ENCODE results near the gene HOXA11.

DNA sequence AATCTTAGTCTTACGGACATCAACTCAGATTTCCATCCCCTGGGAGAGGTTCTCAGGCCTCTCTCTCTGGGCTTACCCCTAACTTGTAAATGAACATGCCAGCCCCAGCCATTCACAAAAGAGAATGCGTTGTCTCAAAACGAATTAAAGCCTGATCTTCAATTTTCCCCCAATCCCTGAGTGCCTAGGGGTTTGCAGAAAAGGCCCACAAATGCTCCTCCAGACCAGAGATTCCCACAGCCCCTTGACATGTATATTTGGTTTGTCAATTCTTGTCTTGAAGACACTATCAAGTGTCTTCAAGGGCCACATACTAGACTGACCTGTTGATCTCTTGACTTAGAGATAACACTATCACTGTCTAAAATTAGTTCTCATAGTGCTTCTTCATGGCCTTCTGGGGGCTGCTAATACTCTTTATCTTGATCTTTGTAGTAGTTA is 26.8 kb upstream of the HOXA11 start:
- no peak for TF ChIP-seq CTCF (conservative IDR thresholded peaks at IDR 0.05)
- no peak for TF ChIP-seq ZFX (IDR thresholded peaks at IDR 0.05)

All from C4-2B (cell line).